GM12891 (cell line): ENCODE data around the gene CPSF3. TPM values are rescaled to one million over a fixed set of nuclear protein-coding genes. Genes with fewer than 3 reads are reported as not detected.

Experiments used
- DNase-seq: peaks from one replicate; pipeline ENCODE4 v3.0.0; 2011; ENCODE audit warnings: low spot score; ENCODE audit not compliant: insufficient read length
- FAIRE-seq: peaks from 2 replicates; lab custom pipeline; 2011; peaks lifted over from hg19 to GRCh38; lab: Jason Lieb, UNC
- PAX5 ChIP-seq: IDR thresholded peaks from 2 replicates; pipeline ENCODE4 v1.6.1; 2011; ENCODE audit warnings: low read length, moderate library complexity, mild to moderate bottlenecking; ENCODE audit not compliant: insufficient read depth, severe bottlenecking
- POLR2A ChIP-seq: IDR thresholded peaks from 2 replicates; pipeline ENCODE4 v1.6.1; 2011; ENCODE audit warnings: low read depth, low read length, control low read depth
- POLR2AphosphoS5 ChIP-seq: IDR thresholded peaks from 2 replicates; pipeline ENCODE4 v1.6.1; 2011; ENCODE audit warnings: low read depth, low read length, control low read depth
- POU2F2 ChIP-seq: IDR thresholded peaks from 2 replicates; pipeline ENCODE4 v1.6.1; 2011; ENCODE audit warnings: low read depth, mild to moderate bottlenecking, control low read depth, low read length, moderate library complexity
- SPI1 ChIP-seq: IDR thresholded peaks from 2 replicates; pipeline ENCODE4 v1.6.1; 2011; ENCODE audit warnings: low read depth, low read length, control low read depth
- TAF1 ChIP-seq: IDR thresholded peaks from 2 replicates; pipeline ENCODE4 v1.6.1; 2011; ENCODE audit warnings: low read depth, low read length, control low read depth
- polyA plus RNA-seq: library from polyadenylated mRNA; unstranded; fragments of >200 nt; gene quantifications from one replicate; pipeline ENCODE4 v1.2.1, GENCODE V29; 2012; ENCODE audit warnings: low read depth, missing spikeins, inconsistent platforms; ENCODE audit not compliant: missing spikeins

Gene CPSF3
- polyA plus RNA-seq, result 55.5 TPM

GRCh38 chr2:9423100-9423921, at the start of gene CPSF3, which contains the start of gene ITGB1BP1:
TSS of gene CPSF3 (plus strand) at chr2:9423654. CDS start at chr2:9423774, 120 bp downstream.
TSS of gene ITGB1BP1 (minus strand) at chr2:9423528. CDS start at chr2:9418697, 4,831 bp downstream.
- DNase-seq, result peak; percentile 98
- peak; percentile 95 for FAIRE-seq

GRCh38 chr2:9374071-9374730, 49.3 kb upstream of the CPSF3 start:
- TF ChIP-seq PAX5 (no peak), POLR2A (no peak), SPI1 (no peak), POLR2AphosphoS5 (no peak), POU2F2 (no peak), TAF1 (no peak)
- FAIRE-seq, result no peak
- no peak for DNase-seq

More at GRCh38 chr2:9423100-9423921, at the start of gene CPSF3, which contains the start of gene ITGB1BP1:
- TF ChIP-seq POLR2A, result peak; percentile 44; the same call in 1 of the 2 replicates
- TF ChIP-seq PAX5, result no peak
- TF ChIP-seq POU2F2, result no peak
- peak; percentile 5; the same call in 1 of the 2 replicates for TF ChIP-seq TAF1
- TF ChIP-seq SPI1, result peak; percentile 39; the same call in 1 of the 2 replicates
- peak; percentile 15; the same call in 1 of the 2 replicates for TF ChIP-seq POLR2AphosphoS5

GRCh38 chr2:9375857-9376428, 47.5 kb upstream of the CPSF3 start:
- DNase-seq (no peak), FAIRE-seq (peak; percentile 54)
- TF ChIP-seq POLR2A (no peak), TAF1 (no peak), POLR2AphosphoS5 (no peak), PAX5 (no peak), POU2F2 (no peak), SPI1 (no peak)

GRCh38 chr2:9377461-9378097, 45.9 kb upstream of the CPSF3 start:
- DNase-seq, result no peak
- no peak for FAIRE-seq
- TF ChIP-seq POLR2AphosphoS5 (no peak), PAX5 (no peak), SPI1 (no peak)

GRCh38 chr2:9378433-9379390, 44.7 kb upstream of the CPSF3 start:
- FAIRE-seq, result no peak
- DNase-seq, result no peak
- no peak for TF ChIP-seq PAX5
- no peak for TF ChIP-seq POU2F2
- no peak for TF ChIP-seq SPI1
- TF ChIP-seq POLR2A, result no peak
- no peak for TF ChIP-seq TAF1
- TF ChIP-seq POLR2AphosphoS5, result no peak

- FAIRE-seq, result no peak
- no peak for DNase-seq
- no peak for TF ChIP-seq POU2F2
- TF ChIP-seq POLR2AphosphoS5, result no peak
- no peak for TF ChIP-seq SPI1
Measured at GRCh38 chr2:9379391-9379755, 44.1 kb upstream of the CPSF3 start.

- no peak for FAIRE-seq
- no peak for DNase-seq
- TF ChIP-seq SPI1, result no peak
- TF ChIP-seq PAX5, result no peak
- no peak for TF ChIP-seq POLR2A
- no peak for TF ChIP-seq POLR2AphosphoS5
- no peak for TF ChIP-seq POU2F2
- TF ChIP-seq TAF1, result no peak
Measured at GRCh38 chr2:9380702-9381628, 42.5 kb upstream of the CPSF3 start.

- TF ChIP-seq PAX5 (no peak), POLR2A (no peak), POU2F2 (no peak), SPI1 (no peak), TAF1 (no peak), POLR2AphosphoS5 (no peak)
- no peak for FAIRE-seq
- no peak for DNase-seq
Measured at GRCh38 chr2:9382604-9383235, 40.7 kb upstream of the CPSF3 start.
